ENCODE measurements around the gene ARID1A.

ARID1A gene

GRCh38 chr1:26752519-26752918 lies 56.7 kb downstream of the ARID1A start:
- H3K27me3 Mint-ChIP-seq, result no peaks in the 10 kb centered on the region
- H3K9me3 Mint-ChIP-seq (ENCODE audit: low read depth), result no peaks in the 10 kb centered on the region
- peaks cover 10% of the 10 kb centered on the region for H3K36me3 Mint-ChIP-seq
- peaks cover 69% of the 10 kb centered on the region for H3K4me1 Mint-ChIP-seq (ENCODE audit: low read depth)
- peak overlapping the region; percentile 64 for H3K27ac Mint-ChIP-seq
- H3K4me3 Mint-ChIP-seq, result no peak overlapping the region

- Mint-ChIP-seq H3K27me3 (no peaks in the 10 kb centered on the region), H3K4me3 (no peak overlapping the region), H3K27ac (peak overlapping the region; percentile 41), H3K9me3 (ENCODE audit: low read depth) (no peaks in the 10 kb centered on the region), H3K36me3 (peaks cover 5% of the 10 kb centered on the region), H3K4me1 (ENCODE audit: low read depth) (peaks cover 63% of the 10 kb centered on the region)
Measured at GRCh38 chr1:26754086-26754874, 58.5 kb downstream of the ARID1A start.

- Mint-ChIP-seq H3K4me1 (ENCODE audit: low read depth) (peaks cover 34% of the 10 kb centered on the region), H3K4me3 (no peak overlapping the region), H3K36me3 (peaks cover 5% of the 10 kb centered on the region), H3K27ac (peak overlapping the region; percentile 66), H3K9me3 (ENCODE audit: low read depth) (no peaks in the 10 kb centered on the region), H3K27me3 (no peaks in the 10 kb centered on the region)
Measured at GRCh38 chr1:26758358-26758757, 62.5 kb downstream of the ARID1A start.

DNA sequence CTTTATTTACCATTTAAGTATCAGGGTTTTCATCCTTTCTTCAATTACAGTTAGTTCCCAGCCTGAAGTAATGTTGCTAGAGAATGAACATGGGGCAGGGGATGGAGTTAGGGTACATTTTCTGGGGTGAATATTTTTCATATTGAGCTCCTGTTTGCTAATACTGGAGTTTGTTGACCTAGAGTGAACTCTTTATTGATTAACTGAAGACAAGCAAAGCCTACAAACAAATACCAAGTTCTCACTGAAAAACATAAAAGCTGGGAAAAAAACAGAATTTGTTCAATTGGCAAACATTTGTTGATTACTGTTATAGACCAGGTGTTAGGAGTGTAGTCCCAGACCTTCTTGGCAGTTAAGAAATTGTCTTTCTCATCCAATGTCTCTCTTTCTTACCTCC lies 63.7 kb downstream of the ARID1A start:
- H3K27ac Mint-ChIP-seq, result peak overlapping the region; percentile 54
- H3K4me3 Mint-ChIP-seq, result no peak overlapping the region
- peaks cover 8% of the 10 kb centered on the region for H3K36me3 Mint-ChIP-seq
- peaks cover 29% of the 10 kb centered on the region for H3K4me1 Mint-ChIP-seq (ENCODE audit: low read depth)
- H3K27me3 Mint-ChIP-seq, result no peaks in the 10 kb centered on the region
- no peaks in the 10 kb centered on the region for H3K9me3 Mint-ChIP-seq (ENCODE audit: low read depth)

DNA sequence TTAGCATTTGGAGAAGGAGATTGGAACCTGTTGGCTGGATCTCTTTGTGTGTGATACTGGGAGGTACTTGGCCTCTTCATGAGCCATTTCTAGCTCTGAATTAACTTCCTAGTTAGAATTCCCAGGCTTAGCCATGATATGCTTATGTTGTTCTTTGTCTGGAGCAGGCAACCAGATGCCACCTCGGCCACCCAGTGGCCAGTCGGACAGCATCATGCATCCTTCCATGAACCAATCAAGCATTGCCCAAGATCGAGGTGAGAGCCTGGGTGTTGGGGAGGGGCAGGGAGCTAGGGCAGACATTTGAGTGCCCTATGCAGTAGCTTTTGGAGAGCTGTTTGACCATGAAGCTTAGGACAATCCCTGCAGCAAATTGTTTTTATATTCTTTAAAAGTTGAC lies 65.4 kb downstream of the ARID1A start:
- H3K4me3 Mint-ChIP-seq, result no peak overlapping the region
- peaks cover 6% of the 10 kb centered on the region for H3K36me3 Mint-ChIP-seq
- H3K9me3 Mint-ChIP-seq (ENCODE audit: low read depth), result no peaks in the 10 kb centered on the region

GRCh38 chr1:26767714-26768113 lies 71.9 kb downstream of the ARID1A start:
- Mint-ChIP-seq H3K27ac (peak overlapping the region; percentile 78), H3K27me3 (no peaks in the 10 kb centered on the region), H3K9me3 (ENCODE audit: low read depth) (no peaks in the 10 kb centered on the region), H3K4me3 (no peak overlapping the region), H3K36me3 (peaks cover 17% of the 10 kb centered on the region), H3K4me1 (ENCODE audit: low read depth) (peaks cover 43% of the 10 kb centered on the region)

More for the DNA sequence above, 65.4 kb downstream of the ARID1A start:
- H3K27ac Mint-ChIP-seq, result peak overlapping the region; percentile 71
- H3K4me1 Mint-ChIP-seq (ENCODE audit: low read depth), result peaks cover 23% of the 10 kb centered on the region
- no peaks in the 10 kb centered on the region for H3K27me3 Mint-ChIP-seq

- H3K9me3 Mint-ChIP-seq (ENCODE audit: low read depth), result no peaks in the 10 kb centered on the region
- peak overlapping the region; percentile 78 for H3K27ac Mint-ChIP-seq
- no peaks in the 10 kb centered on the region for H3K27me3 Mint-ChIP-seq
Measured at GRCh38 chr1:26768755-26769154, 72.9 kb downstream of the ARID1A start.

DNA sequence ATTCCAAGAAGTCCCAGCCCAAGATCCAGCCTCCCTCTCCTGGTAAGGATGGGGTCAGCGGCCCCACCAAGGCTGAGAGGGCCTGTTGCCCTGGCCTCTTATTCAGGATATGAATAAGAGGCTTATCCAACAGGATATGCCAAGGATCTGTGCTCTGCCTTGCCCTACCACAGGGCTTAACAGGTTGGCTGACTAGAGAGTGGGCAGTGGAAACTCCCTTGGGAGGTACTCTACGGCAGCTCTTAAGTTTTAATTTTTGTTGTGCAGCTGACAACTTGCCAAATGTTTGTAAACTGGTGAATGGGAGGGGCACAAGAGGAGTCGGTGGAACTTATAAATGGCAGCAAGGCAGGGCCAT lies 75.4 kb downstream of the ARID1A start:
- no peak overlapping the region for H3K4me3 Mint-ChIP-seq
- no peaks in the 10 kb centered on the region for H3K9me3 Mint-ChIP-seq (ENCODE audit: low read depth)
- H3K36me3 Mint-ChIP-seq, result peaks cover 24% of the 10 kb centered on the region
- H3K27ac Mint-ChIP-seq, result peak overlapping the region; percentile 77
- peaks cover 34% of the 10 kb centered on the region for H3K4me1 Mint-ChIP-seq (ENCODE audit: low read depth)
- H3K27me3 Mint-ChIP-seq, result no peaks in the 10 kb centered on the region

More at GRCh38 chr1:26768755-26769154, 72.9 kb downstream of the ARID1A start:
- Mint-ChIP-seq H3K36me3 (peaks cover 20% of the 10 kb centered on the region), H3K4me3 (no peak overlapping the region), H3K4me1 (ENCODE audit: low read depth) (peaks cover 39% of the 10 kb centered on the region)

GRCh38 chr1:26771643-26772321 lies 76.0 kb downstream of the ARID1A start:
- Mint-ChIP-seq H3K27me3 (no peaks in the 10 kb centered on the region), H3K4me3 (no peak overlapping the region), H3K27ac (peak overlapping the region; percentile 77), H3K36me3 (peaks cover 22% of the 10 kb centered on the region), H3K9me3 (ENCODE audit: low read depth) (no peaks in the 10 kb centered on the region), H3K4me1 (ENCODE audit: low read depth) (peaks cover 35% of the 10 kb centered on the region)

DNA sequence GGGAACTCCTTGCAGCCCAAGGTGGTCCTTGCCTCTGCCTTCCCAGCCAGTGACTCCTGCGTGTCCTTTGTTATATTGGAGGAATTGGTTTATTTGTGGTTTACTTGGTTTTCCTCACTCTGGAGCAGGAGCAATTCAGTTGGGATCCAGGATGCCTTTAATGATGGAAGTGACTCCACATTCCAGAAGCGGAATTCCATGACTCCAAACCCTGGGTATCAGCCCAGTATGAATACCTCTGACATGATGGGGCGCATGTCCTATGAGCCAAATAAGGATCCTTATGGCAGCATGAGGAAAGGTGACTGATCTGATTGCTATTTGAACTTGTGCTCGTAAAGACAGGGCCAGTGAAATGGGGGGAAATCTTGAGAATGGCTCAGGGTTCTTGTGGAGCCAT lies 76.9 kb downstream of the ARID1A start:
- Mint-ChIP-seq H3K36me3 (peaks cover 18% of the 10 kb centered on the region), H3K9me3 (ENCODE audit: low read depth) (no peaks in the 10 kb centered on the region), H3K4me1 (ENCODE audit: low read depth) (peaks cover 26% of the 10 kb centered on the region), H3K27me3 (no peaks in the 10 kb centered on the region), H3K4me3 (no peak overlapping the region), H3K27ac (no peak overlapping the region)

DNA sequence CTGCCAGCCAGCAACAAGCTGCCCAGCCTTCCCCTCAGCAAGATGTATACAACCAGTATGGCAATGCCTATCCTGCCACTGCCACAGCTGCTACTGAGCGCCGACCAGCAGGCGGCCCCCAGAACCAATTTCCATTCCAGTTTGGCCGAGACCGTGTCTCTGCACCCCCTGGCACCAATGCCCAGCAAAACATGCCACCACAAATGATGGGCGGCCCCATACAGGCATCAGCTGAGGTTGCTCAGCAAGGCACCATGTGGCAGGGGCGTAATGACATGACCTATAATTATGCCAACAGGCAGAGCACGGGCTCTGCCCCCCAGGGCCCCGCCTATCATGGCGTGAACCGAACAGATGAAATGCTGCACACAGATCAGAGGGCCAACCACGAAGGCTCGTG lies 78.6 kb downstream of the ARID1A start:
- Mint-ChIP-seq H3K9me3 (ENCODE audit: low read depth) (no peaks in the 10 kb centered on the region), H3K36me3 (peaks cover 25% of the 10 kb centered on the region), H3K4me1 (ENCODE audit: low read depth) (peaks cover 26% of the 10 kb centered on the region), H3K27me3 (no peaks in the 10 kb centered on the region), H3K27ac (no peak overlapping the region), H3K4me3 (no peak overlapping the region)

GRCh38 chr1:26775666-26776065 lies 79.9 kb downstream of the ARID1A start:
- no peak overlapping the region for H3K4me3 Mint-ChIP-seq
- no peaks in the 10 kb centered on the region for H3K9me3 Mint-ChIP-seq (ENCODE audit: low read depth)
- peaks cover 27% of the 10 kb centered on the region for H3K4me1 Mint-ChIP-seq (ENCODE audit: low read depth)
- H3K36me3 Mint-ChIP-seq, result peaks cover 22% of the 10 kb centered on the region
- H3K27ac Mint-ChIP-seq, result peak overlapping the region; percentile 58
- no peaks in the 10 kb centered on the region for H3K27me3 Mint-ChIP-seq

DNA sequence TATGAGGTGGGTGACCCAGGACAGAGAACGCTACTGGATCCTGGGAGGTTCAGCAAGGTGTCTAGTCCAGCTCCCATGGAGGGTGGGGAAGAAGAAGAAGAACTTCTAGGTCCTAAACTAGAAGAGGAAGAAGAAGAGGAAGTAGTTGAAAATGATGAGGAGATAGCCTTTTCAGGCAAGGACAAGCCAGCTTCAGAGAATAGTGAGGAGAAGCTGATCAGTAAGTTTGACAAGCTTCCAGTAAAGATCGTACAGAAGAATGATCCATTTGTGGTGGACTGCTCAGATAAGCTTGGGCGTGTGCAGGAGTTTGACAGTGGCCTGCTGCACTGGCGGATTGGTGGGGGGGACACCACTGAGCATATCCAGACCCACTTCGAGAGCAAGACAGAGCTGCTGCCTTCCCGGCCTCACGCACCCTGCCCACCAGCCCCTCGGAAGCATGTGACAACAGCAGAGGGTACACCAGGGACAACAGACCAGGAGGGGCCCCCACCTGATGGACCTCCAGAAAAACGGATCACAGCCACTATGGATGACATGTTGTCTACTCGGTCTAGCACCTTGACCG lies 83.4 kb downstream of the ARID1A start:
- H3K36me3 Mint-ChIP-seq, result peaks cover 15% of the 10 kb centered on the region
- peaks cover 32% of the 10 kb centered on the region for H3K4me1 Mint-ChIP-seq (ENCODE audit: low read depth)
- peak overlapping the region; percentile 84 for H3K27ac Mint-ChIP-seq
- no peaks in the 10 kb centered on the region for H3K9me3 Mint-ChIP-seq (ENCODE audit: low read depth)
- no peaks in the 10 kb centered on the region for H3K27me3 Mint-ChIP-seq
- no peak overlapping the region for H3K4me3 Mint-ChIP-seq

GRCh38 chr1:26780344-26780957 lies 84.6 kb downstream of the ARID1A start:
- Mint-ChIP-seq H3K4me1 (ENCODE audit: low read depth) (peaks cover 44% of the 10 kb centered on the region), H3K27ac (peak overlapping the region; percentile 76)

More at GRCh38 chr1:26780344-26780957, 84.6 kb downstream of the ARID1A start:
- Mint-ChIP-seq H3K9me3 (ENCODE audit: low read depth) (no peaks in the 10 kb centered on the region), H3K36me3 (peaks cover 15% of the 10 kb centered on the region), H3K27me3 (no peaks in the 10 kb centered on the region), H3K4me3 (no peak overlapping the region)
